Uterus (tissue), 2 donors: ENCODE data around the gene RASL12.

ENCODE experiments used
- CTCF ChIP-seq, 4 experiments: fragments of 200-600 bp in 2 of 4; fragments of 450-650 bp in 2 of 4; sonication (generic) in 2 of 4; IDR thresholded peaks; one replicate each; pipeline ENCODE4 v1.5.1; 2016 to 2019; ENCODE audit warnings: antibody characterized with exemption in 4 of 4, mild to moderate bottlenecking in 2 of 4, moderate library complexity in 1 of 4
- POLR2A ChIP-seq, 2 donors: fragments of 450-650 bp; IDR thresholded peaks; one replicate each; pipeline ENCODE4 v1.6.1; 2016; ENCODE audit warnings: antibody characterized with exemption in 2 of 2, mild to moderate bottlenecking in 1 of 2, moderate library complexity in 1 of 2

- TF ChIP-seq CTCF (IDR thresholded peaks at IDR 0.05): no peak
- TF ChIP-seq POLR2A (IDR thresholded peaks at IDR 0.05): no peak
Observed at GRCh38 chr15:65072617-65073016, 4.8 kb upstream of the RASL12 start.
